ENCODE measurements around the gene STAG3. TPM values are rescaled to one million over a fixed set of nuclear protein-coding genes. Genes with fewer than 3 reads are reported as not detected.

The STAG3 gene
- total RNA-seq, 1 donor from 2014 or later: 1.1 TPM

DNA sequence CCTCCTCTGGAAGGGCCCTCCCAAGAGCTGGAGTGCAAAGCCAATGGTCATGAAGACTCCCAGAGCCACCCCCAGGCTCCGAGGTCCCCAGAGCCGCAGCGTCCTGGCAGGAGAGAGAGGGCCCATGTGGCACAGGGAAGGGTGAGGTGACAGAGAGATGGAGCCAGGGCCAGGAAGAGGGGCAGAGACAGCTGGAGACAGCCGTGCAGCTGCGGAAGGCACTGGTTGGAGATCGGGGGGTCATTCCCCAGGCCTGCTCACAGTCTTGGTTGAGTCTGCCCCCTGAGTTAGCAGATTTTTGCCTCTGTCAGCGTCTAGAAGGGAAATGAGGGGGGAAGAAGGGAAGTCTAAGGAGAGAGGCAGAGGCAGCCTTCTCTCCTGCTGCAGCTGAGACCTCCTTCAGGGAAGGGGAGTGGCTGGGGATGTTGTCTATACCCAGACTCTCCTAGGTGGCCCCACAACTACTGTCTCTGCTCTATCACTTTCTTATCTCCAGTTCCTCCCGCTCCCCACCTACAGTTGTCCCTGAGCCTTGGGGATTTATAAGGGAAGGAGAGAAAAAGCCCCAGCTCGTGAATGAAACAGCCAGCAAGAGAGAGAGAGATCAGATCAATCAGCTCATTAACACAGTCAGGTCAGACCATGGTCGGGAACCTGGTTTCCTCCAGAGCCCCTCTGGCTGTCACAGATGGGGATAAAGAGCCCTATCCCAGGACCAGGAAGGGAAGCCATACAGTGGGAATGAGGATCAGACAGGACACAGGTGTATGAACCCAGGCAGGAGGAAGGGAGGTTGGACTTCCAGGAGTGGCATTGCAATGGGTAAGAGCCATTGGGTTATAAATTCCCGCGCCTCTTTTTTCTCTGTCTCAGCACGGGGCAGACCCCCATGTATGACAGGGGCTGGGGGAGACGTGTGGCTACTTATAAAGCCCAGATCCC, 10.5 kb upstream of the STAG3 start:
- H3K27me3 Mint-ChIP-seq (ENCODE audit: unreplicated experiment): peaks cover 26% of the 10 kb centered on the region
- H3K9me3 Mint-ChIP-seq (ENCODE audit: unreplicated experiment): peaks cover 10% of the 10 kb centered on the region
- H3K36me3 Mint-ChIP-seq (ENCODE audit: unreplicated experiment): peaks cover 4% of the 10 kb centered on the region
- H3K4me3 Mint-ChIP-seq (ENCODE audit: unreplicated experiment): peak overlapping the region; percentile 66
- peaks cover 26% of the 10 kb centered on the region for H3K4me1 Mint-ChIP-seq (ENCODE audit: low read depth, unreplicated experiment)
- TF ChIP-seq, protein P1, sequence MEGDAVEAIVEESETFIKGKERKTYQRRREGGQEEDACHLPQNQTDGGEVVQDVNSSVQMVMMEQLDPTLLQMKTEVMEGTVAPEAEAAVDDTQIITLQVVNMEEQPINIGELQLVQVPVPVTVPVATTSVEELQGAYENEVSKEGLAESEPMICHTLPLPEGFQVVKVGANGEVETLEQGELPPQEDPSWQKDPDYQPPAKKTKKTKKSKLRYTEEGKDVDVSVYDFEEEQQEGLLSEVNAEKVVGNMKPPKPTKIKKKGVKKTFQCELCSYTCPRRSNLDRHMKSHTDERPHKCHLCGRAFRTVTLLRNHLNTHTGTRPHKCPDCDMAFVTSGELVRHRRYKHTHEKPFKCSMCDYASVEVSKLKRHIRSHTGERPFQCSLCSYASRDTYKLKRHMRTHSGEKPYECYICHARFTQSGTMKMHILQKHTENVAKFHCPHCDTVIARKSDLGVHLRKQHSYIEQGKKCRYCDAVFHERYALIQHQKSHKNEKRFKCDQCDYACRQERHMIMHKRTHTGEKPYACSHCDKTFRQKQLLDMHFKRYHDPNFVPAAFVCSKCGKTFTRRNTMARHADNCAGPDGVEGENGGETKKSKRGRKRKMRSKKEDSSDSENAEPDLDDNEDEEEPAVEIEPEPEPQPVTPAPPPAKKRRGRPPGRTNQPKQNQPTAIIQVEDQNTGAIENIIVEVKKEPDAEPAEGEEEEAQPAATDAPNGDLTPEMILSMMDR (IDR thresholded peaks at IDR 0.05; ENCODE audit: partially characterized antibody, unreplicated experiment): no peak
- peak overlapping the region; percentile 11 for H3K27ac Mint-ChIP-seq (ENCODE audit: unreplicated experiment)
- no peak for DNase-seq

DNA sequence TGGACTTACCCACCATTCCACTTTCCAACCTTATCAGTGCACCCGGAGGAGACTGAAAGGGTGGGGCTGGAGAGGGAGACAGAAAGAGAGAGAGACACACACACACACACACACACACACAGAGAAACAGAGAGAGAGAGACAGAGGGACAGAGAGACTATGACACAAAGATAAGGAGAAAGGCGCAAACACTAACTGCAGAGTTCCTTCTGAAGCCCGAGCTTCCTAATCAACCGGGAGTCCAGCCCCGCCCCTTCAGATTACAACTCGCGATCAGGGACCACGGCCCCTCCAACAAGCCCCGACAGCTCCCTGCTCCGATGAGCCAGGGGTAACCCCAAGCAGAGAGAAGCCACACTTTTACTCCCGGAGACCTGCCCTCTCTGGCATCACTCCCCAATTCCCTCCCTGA, 9.8 kb upstream of the STAG3 start:
- Mint-ChIP-seq H3K4me1 (ENCODE audit: low read depth, unreplicated experiment) (peaks cover 26% of the 10 kb centered on the region), H3K9me3 (ENCODE audit: unreplicated experiment) (peaks cover 10% of the 10 kb centered on the region), H3K27me3 (ENCODE audit: unreplicated experiment) (peaks cover 26% of the 10 kb centered on the region), H3K36me3 (ENCODE audit: unreplicated experiment) (peaks cover 4% of the 10 kb centered on the region), H3K27ac (ENCODE audit: unreplicated experiment) (peak overlapping the region; percentile 11), H3K4me3 (ENCODE audit: unreplicated experiment) (peak overlapping the region; percentile 66)
- DNase-seq: no peak
- TF ChIP-seq, protein P1 (IDR thresholded peaks at IDR 0.05; ENCODE audit: partially characterized antibody, unreplicated experiment): no peak

DNA sequence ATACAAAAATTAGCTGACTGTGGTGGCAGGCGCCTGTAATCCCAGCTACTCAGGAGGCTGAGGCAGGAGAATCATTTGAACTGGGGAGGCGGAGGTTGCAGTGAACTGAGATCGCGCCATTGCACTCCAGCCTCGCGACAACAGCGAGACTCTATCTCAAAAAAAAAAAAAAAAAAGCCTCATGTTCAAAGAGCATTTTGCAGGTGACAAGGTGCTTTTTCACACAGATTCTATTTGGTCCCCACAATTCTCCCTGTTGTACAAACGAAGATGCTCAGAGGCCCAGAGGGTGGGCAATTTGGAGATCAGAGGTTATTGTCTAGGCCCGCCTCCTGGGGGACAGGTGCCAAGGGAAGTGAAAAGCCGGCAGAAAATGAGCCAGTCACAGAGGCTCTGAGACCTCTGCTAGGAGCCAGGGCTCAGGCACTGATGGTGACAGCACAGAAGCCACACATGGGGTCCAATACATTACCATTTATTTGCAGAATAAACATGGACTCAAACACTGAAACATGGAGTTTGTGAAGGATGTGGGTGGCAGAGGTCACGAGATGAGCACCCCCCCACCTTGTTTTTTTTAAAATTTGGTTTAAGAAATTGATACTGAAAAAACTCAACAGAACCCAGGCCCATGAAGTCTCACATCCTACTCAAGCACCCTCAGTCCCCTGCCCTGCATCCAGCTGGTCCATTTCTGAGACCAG, 8.4 kb upstream of the STAG3 start:
- Mint-ChIP-seq H3K36me3 (ENCODE audit: unreplicated experiment) (peaks cover 4% of the 10 kb centered on the region), H3K4me3 (ENCODE audit: unreplicated experiment) (peak overlapping the region; percentile 66), H3K9me3 (ENCODE audit: unreplicated experiment) (peaks cover 10% of the 10 kb centered on the region), H3K27ac (ENCODE audit: unreplicated experiment) (no peak overlapping the region), H3K4me1 (ENCODE audit: low read depth, unreplicated experiment) (peaks cover 26% of the 10 kb centered on the region), H3K27me3 (ENCODE audit: unreplicated experiment) (peaks cover 30% of the 10 kb centered on the region)
- TF ChIP-seq, protein P1 (IDR thresholded peaks at IDR 0.05; ENCODE audit: partially characterized antibody, unreplicated experiment): no peak
- DNase-seq: no peak

DNA sequence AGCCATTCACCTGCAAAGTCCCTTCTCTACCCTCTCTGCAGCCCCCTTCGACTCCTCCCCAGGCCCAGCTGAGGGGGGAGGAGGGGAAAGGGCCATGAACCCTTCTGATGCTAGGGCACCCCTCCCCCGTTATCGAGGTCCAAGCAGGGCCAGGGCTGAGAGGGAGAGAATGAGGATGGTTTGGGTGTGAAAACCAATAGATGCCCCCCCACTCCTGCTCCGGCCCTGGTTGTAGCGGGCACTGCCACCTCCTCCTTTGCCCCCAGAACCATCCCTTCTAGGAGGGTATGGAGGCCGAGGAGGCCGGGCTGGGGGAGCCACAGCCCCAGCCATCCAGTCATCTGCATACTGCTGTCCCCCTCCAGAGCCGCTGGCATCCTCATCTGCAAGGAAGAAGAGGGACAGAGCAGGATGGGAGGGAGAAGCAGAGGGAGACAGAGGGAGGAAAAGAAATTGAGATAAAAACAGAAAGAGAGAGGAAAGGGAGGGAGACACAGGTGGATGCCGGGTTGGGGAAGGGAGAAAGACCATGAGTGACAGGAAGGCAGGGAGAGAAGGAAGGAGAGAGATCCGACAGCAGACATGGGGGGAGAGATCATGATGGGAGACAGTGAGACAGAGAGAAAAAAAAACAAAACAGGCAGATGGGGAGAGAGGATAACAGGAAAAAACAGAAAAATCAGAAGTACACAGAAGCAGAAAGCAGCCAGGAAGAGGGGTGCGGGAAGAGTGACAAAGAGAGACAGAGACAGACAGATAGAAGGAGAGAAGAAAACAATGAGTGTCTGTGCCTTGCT, 7.4 kb upstream of the STAG3 start:
- Mint-ChIP-seq H3K36me3 (ENCODE audit: unreplicated experiment) (peaks cover 12% of the 10 kb centered on the region), H3K4me1 (ENCODE audit: low read depth, unreplicated experiment) (peaks cover 32% of the 10 kb centered on the region), H3K9me3 (ENCODE audit: unreplicated experiment) (peaks cover 10% of the 10 kb centered on the region), H3K27me3 (ENCODE audit: unreplicated experiment) (peaks cover 29% of the 10 kb centered on the region), H3K27ac (ENCODE audit: unreplicated experiment) (peak overlapping the region; percentile 53), H3K4me3 (ENCODE audit: unreplicated experiment) (peak overlapping the region; percentile 88)
- TF ChIP-seq, protein P1 (IDR thresholded peaks at IDR 0.05; ENCODE audit: partially characterized antibody, unreplicated experiment): no peak
- DNase-seq: no peak
